Activated T-cell treated with anti-CD3 and anti-CD28 coated beads, Interleukin-2, amount 50 U/mL, for 24 hours (primary cell): Measurements from ENCODE around the gene DYNC1I1.

Experiments
- DNase-seq: peaks from one replicate; pipeline ENCODE4 v3.0.0-alpha.2; 2020
- H3K27ac Mint-ChIP-seq: 2 replicates; pipeline ENCODE4 v1.8.0; 2020; ENCODE audit warnings: mild to moderate bottlenecking, mixed read lengths
- H3K27me3 Mint-ChIP-seq: 2 replicates; pipeline ENCODE4 v1.8.0; 2020; ENCODE audit warnings: mixed read lengths
- H3K36me3 Mint-ChIP-seq: 2 replicates; pipeline ENCODE4 v1.8.0; 2020; ENCODE audit warnings: low read depth, mixed read lengths
- H3K4me1 Mint-ChIP-seq: 2 replicates; pipeline ENCODE4 v1.8.0; 2020; ENCODE audit warnings: low read depth, mixed read lengths
- H3K4me3 Mint-ChIP-seq: 2 replicates; pipeline ENCODE4 v1.8.0; 2020; ENCODE audit warnings: mild to moderate bottlenecking, moderate library complexity, mixed read lengths
- H3K9me3 Mint-ChIP-seq: 2 replicates; pipeline ENCODE4 v1.8.0; 2020; ENCODE audit warnings: mixed read lengths

The DYNC1I1 gene

DNA sequence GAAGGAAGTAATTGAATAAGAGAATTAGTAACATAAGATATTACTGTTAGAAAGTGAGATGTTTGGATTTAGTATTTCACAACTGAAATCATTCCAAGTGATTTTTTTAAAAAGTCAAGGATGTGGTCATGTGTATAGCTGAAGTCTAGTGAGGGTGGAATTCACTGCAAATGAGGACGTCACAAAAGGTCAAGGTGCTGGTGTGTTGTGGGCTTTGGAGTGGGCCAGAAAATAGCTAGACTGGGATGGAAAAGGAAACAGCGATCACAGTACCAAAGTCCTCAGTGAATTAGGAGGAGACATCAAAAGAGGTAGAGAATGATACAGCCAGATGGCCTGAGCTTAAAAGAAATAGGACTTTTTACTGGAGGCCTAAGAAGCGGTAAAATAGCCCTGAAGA lies 272.8 kb downstream of the DYNC1I1 start:
- Mint-ChIP-seq H3K4me1 (no peaks in the 10 kb centered on the region), H3K27ac (no peak overlapping the region), H3K4me3 (no peak overlapping the region), H3K9me3 (no peaks in the 10 kb centered on the region), H3K27me3 (peaks cover 14% of the 10 kb centered on the region), H3K36me3 (no peaks in the 10 kb centered on the region)
- no peak for DNase-seq

DNA sequence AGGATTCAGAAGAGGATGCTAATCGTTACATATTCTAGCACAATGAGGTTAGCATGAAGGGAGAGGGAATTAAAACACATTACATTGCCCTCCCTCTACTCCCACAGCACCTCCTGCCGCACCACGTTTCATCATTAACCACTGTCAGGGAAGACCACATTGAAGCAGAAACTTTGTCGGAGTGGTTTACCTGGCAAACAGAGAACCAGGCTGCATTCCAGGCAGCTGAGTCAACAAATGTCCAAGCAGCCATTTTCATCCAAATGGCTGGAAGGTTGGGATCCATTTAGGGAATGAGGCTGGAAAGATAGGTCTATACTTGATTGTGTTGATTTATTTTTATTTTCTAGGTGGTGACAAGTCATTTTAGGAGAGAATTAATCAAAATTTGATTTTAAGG lies 273.6 kb downstream of the DYNC1I1 start:
- Mint-ChIP-seq H3K9me3 (no peaks in the 10 kb centered on the region), H3K4me3 (no peak overlapping the region), H3K27ac (no peak overlapping the region), H3K36me3 (no peaks in the 10 kb centered on the region), H3K4me1 (no peaks in the 10 kb centered on the region), H3K27me3 (peaks cover 9% of the 10 kb centered on the region)
- no peak for DNase-seq

GRCh38 chr7:96052289-96052688 lies 279.9 kb downstream of the DYNC1I1 start:
- no peak for DNase-seq
- H3K27me3 Mint-ChIP-seq, result peaks cover 23% of the 10 kb centered on the region
- no peaks in the 10 kb centered on the region for H3K36me3 Mint-ChIP-seq
- no peaks in the 10 kb centered on the region for H3K4me1 Mint-ChIP-seq
- H3K9me3 Mint-ChIP-seq, result no peaks in the 10 kb centered on the region
- H3K4me3 Mint-ChIP-seq, result no peak overlapping the region
- H3K27ac Mint-ChIP-seq, result no peak overlapping the region

GRCh38 chr7:96052860-96053470 lies 280.6 kb downstream of the DYNC1I1 start:
- no peak overlapping the region for H3K4me3 Mint-ChIP-seq
- peaks cover 27% of the 10 kb centered on the region for H3K27me3 Mint-ChIP-seq
- no peaks in the 10 kb centered on the region for H3K4me1 Mint-ChIP-seq
- H3K27ac Mint-ChIP-seq, result no peak overlapping the region
- H3K9me3 Mint-ChIP-seq, result no peaks in the 10 kb centered on the region
- H3K36me3 Mint-ChIP-seq, result no peaks in the 10 kb centered on the region
- DNase-seq, result no peak

DNA sequence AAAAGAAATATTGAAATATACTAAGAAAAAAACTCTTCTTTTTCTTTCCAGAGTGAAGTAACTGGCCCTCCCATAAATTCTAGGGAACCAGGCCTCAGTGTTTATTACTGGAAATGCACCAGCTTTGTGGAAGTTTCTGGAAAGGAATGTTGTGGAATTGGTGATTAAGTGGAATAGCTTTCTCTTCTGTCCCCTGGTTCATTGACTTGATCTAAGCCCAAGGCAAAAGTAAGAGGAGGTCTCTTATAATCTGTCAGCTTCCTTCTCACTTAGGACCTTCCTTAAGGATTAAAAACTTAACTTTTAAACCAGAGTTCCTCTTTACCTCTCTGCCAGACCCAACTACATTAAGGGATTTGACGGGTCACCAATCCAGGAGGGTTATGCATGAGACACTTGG lies 283.4 kb downstream of the DYNC1I1 start:
- Mint-ChIP-seq H3K9me3 (no peaks in the 10 kb centered on the region), H3K27me3 (peaks cover 32% of the 10 kb centered on the region), H3K36me3 (no peaks in the 10 kb centered on the region), H3K27ac (no peak overlapping the region), H3K4me1 (no peaks in the 10 kb centered on the region), H3K4me3 (no peak overlapping the region)
- DNase-seq, result no peak

DNA sequence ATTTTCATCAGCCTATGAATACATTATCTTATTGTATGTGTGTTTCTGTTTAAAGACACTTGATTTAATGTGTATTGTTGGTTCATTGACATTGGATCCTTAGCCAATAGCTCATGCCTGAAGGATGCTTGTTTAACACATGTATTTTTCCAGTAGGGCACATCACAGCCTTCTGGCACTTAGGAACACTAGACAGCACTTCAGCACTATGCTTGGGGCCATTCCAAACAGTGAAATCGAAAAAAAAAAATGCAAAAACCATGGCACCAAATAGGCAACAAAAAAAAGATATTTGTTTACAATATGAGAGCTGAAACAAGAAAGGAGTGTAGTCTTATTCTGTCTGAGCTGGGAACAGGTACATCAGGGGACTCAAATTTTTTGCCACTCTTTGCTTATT lies 286.7 kb downstream of the DYNC1I1 start:
- Mint-ChIP-seq H3K4me1 (no peaks in the 10 kb centered on the region), H3K9me3 (no peaks in the 10 kb centered on the region), H3K27ac (no peak overlapping the region), H3K36me3 (no peaks in the 10 kb centered on the region), H3K4me3 (no peak overlapping the region), H3K27me3 (peaks cover 49% of the 10 kb centered on the region)
- DNase-seq, result no peak

DNA sequence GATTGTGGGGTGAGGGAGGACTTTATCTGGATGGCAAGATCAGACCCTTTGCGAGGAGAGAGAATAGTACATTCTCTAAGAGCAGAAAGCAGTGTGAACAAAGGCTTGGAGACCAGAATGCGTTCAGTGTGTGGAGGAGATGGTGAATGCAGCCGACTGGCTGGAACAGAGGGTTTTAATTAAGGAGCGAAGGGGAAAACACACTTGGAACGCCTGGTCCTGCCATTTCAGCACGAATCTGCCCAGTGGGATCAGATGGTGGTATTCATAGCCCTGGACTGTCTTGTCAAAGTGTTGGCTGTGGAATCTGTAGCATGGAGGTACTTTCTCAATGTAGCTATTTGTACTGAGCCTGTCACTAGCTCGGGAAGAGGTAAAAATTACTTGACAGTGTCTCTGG lies 288.7 kb downstream of the DYNC1I1 start:
- no peak overlapping the region for H3K27ac Mint-ChIP-seq
- no peaks in the 10 kb centered on the region for H3K9me3 Mint-ChIP-seq
- DNase-seq, result no peak
- no peaks in the 10 kb centered on the region for H3K4me1 Mint-ChIP-seq
- H3K4me3 Mint-ChIP-seq, result no peak overlapping the region
- no peaks in the 10 kb centered on the region for H3K36me3 Mint-ChIP-seq
- H3K27me3 Mint-ChIP-seq, result peaks cover 48% of the 10 kb centered on the region

DNA sequence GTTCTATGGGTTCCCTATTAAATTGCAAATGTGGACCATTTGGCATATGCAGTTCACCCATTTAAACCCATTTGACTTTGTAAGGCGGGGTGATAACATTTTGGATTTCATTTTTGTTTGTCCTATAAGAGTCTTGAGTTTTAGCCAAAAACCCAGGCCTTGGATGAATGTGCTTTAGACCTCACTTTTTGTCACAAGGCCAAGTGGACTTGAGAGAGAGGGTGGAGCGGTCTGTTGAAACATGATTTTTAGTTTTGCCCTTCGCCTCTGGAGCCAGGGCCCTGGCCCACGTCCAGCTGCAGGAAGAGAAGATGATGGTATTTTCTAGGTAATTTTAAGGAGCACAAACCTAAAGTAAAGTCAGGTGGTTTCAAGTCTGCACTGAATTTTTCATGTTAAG lies 289.5 kb downstream of the DYNC1I1 start:
- H3K27me3 Mint-ChIP-seq, result peaks cover 45% of the 10 kb centered on the region
- H3K9me3 Mint-ChIP-seq, result no peaks in the 10 kb centered on the region
- no peak overlapping the region for H3K4me3 Mint-ChIP-seq
- DNase-seq, result no peak
- no peak overlapping the region for H3K27ac Mint-ChIP-seq
- H3K4me1 Mint-ChIP-seq, result no peaks in the 10 kb centered on the region
- H3K36me3 Mint-ChIP-seq, result no peaks in the 10 kb centered on the region

- H3K9me3 Mint-ChIP-seq, result no peaks in the 10 kb centered on the region
- no peak for DNase-seq
- H3K4me1 Mint-ChIP-seq, result no peaks in the 10 kb centered on the region
- no peak overlapping the region for H3K4me3 Mint-ChIP-seq
- H3K36me3 Mint-ChIP-seq, result no peaks in the 10 kb centered on the region
- H3K27me3 Mint-ChIP-seq, result peaks cover 54% of the 10 kb centered on the region
- H3K27ac Mint-ChIP-seq, result no peak overlapping the region
Measured at GRCh38 chr7:96067321-96067720, 295.0 kb downstream of the DYNC1I1 start.

DNA sequence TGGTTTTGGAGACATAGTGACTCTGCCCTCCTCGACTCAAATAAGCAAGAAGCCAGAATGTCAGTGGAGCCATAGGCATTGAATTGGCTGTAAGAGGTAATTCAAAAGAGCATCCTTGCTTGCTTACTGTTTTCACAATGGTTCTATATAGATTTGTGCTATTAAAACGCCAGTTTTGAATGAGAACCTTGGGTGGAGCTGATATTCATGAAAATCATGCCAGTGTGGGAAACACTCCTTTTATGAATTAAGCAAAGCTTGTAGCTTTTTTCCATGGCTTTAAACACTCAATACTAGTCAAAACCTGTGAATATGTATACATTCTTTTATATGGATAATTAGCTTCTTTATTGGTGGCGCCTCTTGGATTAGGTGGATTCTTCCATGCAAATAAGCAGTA lies 297.0 kb downstream of the DYNC1I1 start:
- no peak overlapping the region for H3K4me3 Mint-ChIP-seq
- no peak for DNase-seq
- no peak overlapping the region for H3K27ac Mint-ChIP-seq
- H3K27me3 Mint-ChIP-seq, result peaks cover 45% of the 10 kb centered on the region
- H3K36me3 Mint-ChIP-seq, result no peaks in the 10 kb centered on the region
- no peaks in the 10 kb centered on the region for H3K9me3 Mint-ChIP-seq
- H3K4me1 Mint-ChIP-seq, result no peaks in the 10 kb centered on the region

DNA sequence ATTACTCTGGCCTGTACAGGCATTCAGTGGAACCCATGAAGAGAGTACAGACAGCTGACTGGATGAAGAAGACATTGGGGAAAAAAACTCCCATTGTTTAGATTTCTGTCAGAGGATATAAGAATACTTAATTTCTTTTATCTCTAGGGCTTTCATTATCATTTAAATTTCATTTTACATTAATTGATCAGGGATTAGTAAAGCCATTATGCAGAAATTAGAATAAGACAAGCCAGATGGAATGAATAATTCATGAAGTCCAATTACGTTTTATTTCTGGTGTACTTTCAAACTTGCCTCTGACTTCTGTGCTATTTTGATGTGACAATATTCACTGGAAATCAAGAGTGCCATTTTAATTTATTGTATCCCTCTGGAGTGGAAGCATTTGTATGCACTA lies 302.5 kb downstream of the DYNC1I1 start:
- no peak for DNase-seq
- Mint-ChIP-seq H3K9me3 (no peaks in the 10 kb centered on the region), H3K4me1 (peaks cover 8% of the 10 kb centered on the region), H3K27ac (no peak overlapping the region), H3K36me3 (no peaks in the 10 kb centered on the region), H3K4me3 (no peak overlapping the region), H3K27me3 (peaks cover 44% of the 10 kb centered on the region)

- Mint-ChIP-seq H3K27me3 (peaks cover 47% of the 10 kb centered on the region), H3K9me3 (no peaks in the 10 kb centered on the region), H3K36me3 (no peaks in the 10 kb centered on the region), H3K4me1 (peaks cover 8% of the 10 kb centered on the region), H3K4me3 (peak overlapping the region; percentile 75), H3K27ac (no peak overlapping the region)
- DNase-seq, result peak; percentile 65
Measured at GRCh38 chr7:96075510-96076349, 303.4 kb downstream of the DYNC1I1 start.

DNA sequence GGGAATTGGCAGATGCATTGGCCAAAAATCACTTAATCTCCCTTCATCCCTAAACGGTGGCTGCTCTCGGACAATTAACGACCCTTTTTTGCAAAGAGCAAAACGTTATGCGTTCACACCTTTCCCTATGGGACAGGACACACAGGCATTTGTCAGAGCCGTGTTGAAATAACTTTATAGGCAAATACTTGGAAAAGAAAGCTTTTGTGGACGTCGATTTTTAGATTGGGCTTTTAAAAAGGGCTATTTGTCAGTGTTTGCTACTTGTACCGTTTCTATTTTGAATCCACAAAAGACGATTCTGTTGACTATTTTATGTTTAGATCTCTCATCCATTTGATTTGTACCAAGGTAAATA lies 304.0 kb downstream of the DYNC1I1 start:
- H3K4me1 Mint-ChIP-seq, result peaks cover 8% of the 10 kb centered on the region
- H3K4me3 Mint-ChIP-seq, result peak overlapping the region; percentile 75
- H3K27ac Mint-ChIP-seq, result no peak overlapping the region
- no peak for DNase-seq
- H3K36me3 Mint-ChIP-seq, result no peaks in the 10 kb centered on the region
- no peaks in the 10 kb centered on the region for H3K9me3 Mint-ChIP-seq
- H3K27me3 Mint-ChIP-seq, result peaks cover 47% of the 10 kb centered on the region

DNA sequence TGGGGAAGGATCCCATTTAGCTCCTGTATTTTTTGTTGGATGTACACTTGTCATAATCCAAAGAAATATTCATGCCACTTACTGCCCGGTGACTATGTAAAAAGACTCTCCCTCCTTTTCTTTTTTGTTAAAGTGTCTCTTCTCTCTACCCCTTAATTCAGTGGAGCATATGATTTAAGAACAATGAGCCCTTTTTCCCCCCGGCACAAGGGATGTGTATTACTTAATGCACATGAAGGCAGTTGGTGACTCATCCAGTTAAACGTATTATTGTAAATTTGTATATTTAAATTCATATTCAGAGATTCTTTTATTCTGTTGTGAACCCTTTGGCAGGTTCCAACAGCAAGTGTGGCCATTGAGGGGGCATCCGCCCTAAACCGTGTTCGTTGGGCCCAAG lies 307.7 kb downstream of the DYNC1I1 start:
- H3K36me3 Mint-ChIP-seq, result no peaks in the 10 kb centered on the region
- no peak overlapping the region for H3K27ac Mint-ChIP-seq
- H3K27me3 Mint-ChIP-seq, result peaks cover 46% of the 10 kb centered on the region
- H3K9me3 Mint-ChIP-seq, result no peaks in the 10 kb centered on the region
- no peak for DNase-seq
- H3K4me1 Mint-ChIP-seq, result peaks cover 9% of the 10 kb centered on the region
- H3K4me3 Mint-ChIP-seq, result no peak overlapping the region

DNA sequence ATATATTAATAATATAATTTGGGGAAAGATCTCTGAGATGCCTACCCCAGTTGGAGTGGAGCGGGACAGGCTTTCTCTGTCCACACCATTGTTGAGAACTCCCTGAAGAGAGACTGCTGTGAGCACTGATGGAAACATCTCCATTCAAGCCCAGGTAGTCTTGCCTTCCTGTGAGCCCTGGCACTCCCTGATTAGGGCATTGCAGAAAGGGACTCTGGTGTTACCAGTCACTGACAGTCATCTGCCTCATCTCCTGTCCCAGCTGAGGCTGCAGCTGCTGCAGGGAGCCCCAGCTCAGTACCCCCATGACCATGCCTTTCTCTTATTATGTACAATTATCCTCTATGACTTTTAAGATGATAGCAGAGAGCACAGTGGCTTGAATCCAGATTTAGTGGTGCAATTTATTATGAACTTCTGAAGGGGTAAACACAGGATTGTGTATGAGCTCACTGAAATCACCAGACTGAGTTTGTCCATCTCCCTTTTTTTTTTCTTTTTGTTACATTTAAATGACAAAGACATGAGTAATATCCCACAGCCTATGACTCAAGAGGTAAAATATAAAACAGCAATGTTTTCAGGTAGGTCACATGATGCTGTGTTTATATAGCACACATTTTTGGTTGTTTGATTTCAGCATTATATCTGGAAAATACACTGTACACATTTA lies 312.7 kb downstream of the DYNC1I1 start:
- Mint-ChIP-seq H3K27me3 (peaks cover 27% of the 10 kb centered on the region), H3K4me3 (no peak overlapping the region), H3K36me3 (no peaks in the 10 kb centered on the region), H3K9me3 (no peaks in the 10 kb centered on the region), H3K4me1 (peaks cover 4% of the 10 kb centered on the region), H3K27ac (no peak overlapping the region)
- no peak for DNase-seq
